Natural killer cell treated with Interleukin-12 subunit alpha and Interleukin-12 subunit beta and Interleukin-15 and Interleukin-18, amount 100 ng/mL, for 72 hours (primary cell): ENCODE results near the gene GSTM2. TPM values are rescaled to one million over a fixed set of nuclear protein-coding genes. Genes with fewer than 3 reads are reported as not detected.
"Not testable (repeated sequence)": the region's sequence is repeated elsewhere in the genome, so short reads cannot be mapped to it uniquely, and the experiment has no call there.

Experiments used
- ATAC-seq, 2 donors: fragments of 150-1000 bp; cut with Tn5 transposase in 1 of 2; sonication (Bioruptor Pico), chemical (Tn5 transposase) in 1 of 2; 2 replicates each; pipeline ENCODE4 v1.10.0; 2021
- DNase-seq: peaks from one replicate; pipeline ENCODE4 v3.0.0; 2022; ENCODE audit warnings: low spot score
- H3K27ac Mint-ChIP-seq, 2 donors: 1 replicate in 1 of 2; 2 replicates in 1 of 2; pipeline ENCODE4 v1.8.0; 2022; ENCODE audit warnings: mixed read lengths in 2 of 2, mild to moderate bottlenecking in 1 of 2, moderate library complexity in 1 of 2
- H3K27me3 Mint-ChIP-seq, 2 donors: 1 replicate in 1 of 2; 2 replicates in 1 of 2; pipeline ENCODE4 v1.8.0; 2022; ENCODE audit warnings: mixed read lengths in 2 of 2
- H3K36me3 Mint-ChIP-seq: one replicate; pipeline ENCODE4 v1.8.0; 2022; ENCODE audit warnings: mixed read lengths
- H3K4me1 Mint-ChIP-seq, 2 donors: 1 replicate in 1 of 2; 2 replicates in 1 of 2; pipeline ENCODE4 v1.8.0; 2022; ENCODE audit warnings: low read depth in 2 of 2, mixed read lengths in 2 of 2, mild to moderate bottlenecking in 1 of 2
- H3K4me3 Mint-ChIP-seq: one replicate; pipeline ENCODE4 v1.8.0; 2022; ENCODE audit warnings: mixed read lengths
- H3K9me3 Mint-ChIP-seq: 2 replicates; pipeline ENCODE4 v1.8.0; 2022; ENCODE audit warnings: mixed read lengths
- total RNA-seq, 2 donors: library from RNA; stranded (reverse); gene quantifications; one replicate each; pipeline ENCODE4 v1.2.3, GENCODE V29; 2022

The GSTM2 gene
- total RNA-seq, 2 donors from 2014 or later, result 3.6 to 10.8 TPM

DNA sequence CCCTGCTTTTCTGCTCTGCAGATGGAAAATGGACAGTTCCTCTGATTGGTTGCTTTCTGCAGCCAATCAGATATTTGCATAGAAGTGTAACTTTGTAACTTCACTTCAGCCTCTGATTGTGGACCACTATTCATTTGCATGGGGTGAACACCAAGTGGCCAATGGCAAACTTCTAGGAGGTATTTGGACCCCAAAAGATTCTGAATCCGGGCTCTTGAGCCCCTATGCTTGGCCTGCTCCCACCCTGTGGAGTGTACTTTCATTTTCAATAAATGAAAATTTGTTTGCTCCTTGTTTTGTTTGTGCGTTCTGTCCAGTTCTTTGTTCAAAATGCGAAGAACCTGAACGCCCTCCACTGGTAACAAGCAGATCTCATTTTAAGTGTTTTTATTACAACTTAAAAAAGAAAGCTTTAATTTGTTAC is 18.4 kb upstream of the GSTM2 start:
- no peaks in the 10 kb centered on the region for H3K9me3 Mint-ChIP-seq
- ATAC-seq (no peak), DNase-seq (no peak)
- no peak overlapping the region for H3K27ac Mint-ChIP-seq
- H3K36me3 Mint-ChIP-seq, result no peaks in the 10 kb centered on the region
- H3K4me1 Mint-ChIP-seq, result peaks cover 0 to 1% of the 10 kb centered on the region in 2 donors
- peaks cover 5 to 15% of the 10 kb centered on the region in 2 donors for H3K27me3 Mint-ChIP-seq
- no peak overlapping the region for H3K4me3 Mint-ChIP-seq

DNA sequence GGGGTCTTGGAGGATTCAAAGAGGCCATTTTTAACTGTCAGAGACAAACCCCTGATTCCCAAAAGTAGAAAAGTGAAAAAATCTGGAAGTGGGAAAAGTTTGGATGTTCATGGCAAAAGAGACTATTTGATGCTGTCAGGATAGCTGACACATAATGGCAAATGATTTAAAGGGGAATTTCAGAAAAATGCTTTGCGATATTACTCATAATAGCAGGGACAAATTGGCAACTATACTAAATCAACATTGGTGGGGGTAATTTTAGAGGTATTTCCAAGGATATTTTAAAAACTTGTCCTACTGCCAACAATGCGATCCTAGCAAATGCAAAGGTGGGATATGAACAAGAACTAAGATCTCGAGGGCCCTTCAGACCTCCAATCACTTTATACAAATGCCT is 17.2 kb upstream of the GSTM2 start:
- no peak for DNase-seq
- ATAC-seq, result no peak
- Mint-ChIP-seq H3K4me1 (peaks cover 9 to 12% of the 10 kb centered on the region in 2 donors), H3K27ac (no peak overlapping the region), H3K36me3 (no peaks in the 10 kb centered on the region), H3K27me3 (peaks cover 5 to 20% of the 10 kb centered on the region in 2 donors), H3K4me3 (no peak overlapping the region), H3K9me3 (no peaks in the 10 kb centered on the region)

DNA sequence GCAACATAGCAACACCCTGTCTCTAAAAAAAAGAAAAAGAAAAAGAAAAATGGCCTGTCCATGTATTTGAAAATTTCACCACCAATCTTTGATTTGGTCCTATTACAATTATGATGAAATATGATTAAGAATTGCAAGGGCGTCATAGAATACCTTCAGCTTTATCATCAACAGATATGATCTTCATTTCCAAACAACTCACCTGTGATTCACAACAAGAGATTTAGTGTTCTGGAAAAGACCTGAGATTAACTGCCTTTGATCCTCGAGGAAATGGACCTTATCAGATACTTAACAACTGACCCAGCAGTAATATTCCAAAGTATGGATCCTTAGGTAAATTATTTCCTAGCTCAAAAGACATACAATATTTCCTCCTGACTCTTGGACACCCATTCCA is 15.5 kb upstream of the GSTM2 start:
- H3K9me3 Mint-ChIP-seq, result no peaks in the 10 kb centered on the region
- H3K4me1 Mint-ChIP-seq, result peaks cover 14 to 16% of the 10 kb centered on the region in 2 donors
- H3K27me3 Mint-ChIP-seq, result peaks cover 5 to 20% of the 10 kb centered on the region in 2 donors
- no peak overlapping the region for H3K27ac Mint-ChIP-seq
- H3K4me3 Mint-ChIP-seq, result no peak overlapping the region
- ATAC-seq (no peak), DNase-seq (no peak)
- H3K36me3 Mint-ChIP-seq, result no peaks in the 10 kb centered on the region

DNA sequence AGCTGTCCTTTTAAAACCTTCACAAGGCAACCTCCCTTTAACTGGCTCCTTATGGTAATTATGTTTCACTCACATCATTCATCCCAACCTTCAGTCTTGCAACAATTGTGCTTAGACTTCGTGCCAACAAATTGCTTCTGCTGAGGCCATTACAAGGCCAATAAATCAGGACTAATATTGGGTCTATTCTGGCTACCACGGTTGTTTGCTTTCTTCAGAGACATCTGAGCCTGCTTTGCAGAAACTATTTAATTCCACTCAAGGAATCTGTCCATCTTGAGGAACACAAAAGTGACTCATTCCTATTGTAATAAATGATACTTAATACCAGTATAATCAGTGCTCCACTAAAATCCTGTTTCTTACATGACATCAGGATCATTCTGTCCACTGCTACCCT is 14.6 kb upstream of the GSTM2 start:
- Mint-ChIP-seq H3K36me3 (no peaks in the 10 kb centered on the region), H3K27me3 (peaks cover 5 to 17% of the 10 kb centered on the region in 2 donors), H3K9me3 (no peaks in the 10 kb centered on the region), H3K4me1 (peaks cover 14 to 16% of the 10 kb centered on the region in 2 donors), H3K27ac (no peak overlapping the region), H3K4me3 (no peak overlapping the region)
- DNase-seq (no peak), ATAC-seq (no peak)

DNA sequence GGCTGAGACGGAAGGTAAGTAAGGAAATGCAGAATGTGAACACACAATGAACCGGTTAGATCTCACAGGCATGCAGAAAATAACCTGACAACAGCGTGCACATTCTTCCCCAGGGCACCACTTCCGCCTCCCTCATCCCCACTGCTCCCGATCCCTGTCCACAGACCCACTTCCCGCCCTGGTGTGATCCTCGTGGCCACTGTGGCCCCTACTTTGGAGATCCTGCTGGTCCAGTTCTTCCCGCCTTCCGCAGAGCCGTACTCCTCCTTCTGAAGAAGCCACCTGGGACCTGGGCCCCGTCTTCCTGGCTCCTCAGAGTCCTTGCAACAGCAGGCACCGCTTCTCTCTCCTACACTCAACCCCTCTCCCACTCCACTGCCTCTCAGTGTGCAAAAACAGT is 13.3 kb upstream of the GSTM2 start:
- Mint-ChIP-seq H3K9me3 (no peaks in the 10 kb centered on the region), H3K36me3 (no peaks in the 10 kb centered on the region), H3K27ac (peak overlapping the region; percentile 68 to 90), H3K4me1 (peaks cover 14 to 16% of the 10 kb centered on the region in 2 donors), H3K27me3 (peaks cover 5 to 17% of the 10 kb centered on the region in 2 donors), H3K4me3 (peak overlapping the region; percentile 8)
- DNase-seq, result no peak
- ATAC-seq, result no peak

DNA sequence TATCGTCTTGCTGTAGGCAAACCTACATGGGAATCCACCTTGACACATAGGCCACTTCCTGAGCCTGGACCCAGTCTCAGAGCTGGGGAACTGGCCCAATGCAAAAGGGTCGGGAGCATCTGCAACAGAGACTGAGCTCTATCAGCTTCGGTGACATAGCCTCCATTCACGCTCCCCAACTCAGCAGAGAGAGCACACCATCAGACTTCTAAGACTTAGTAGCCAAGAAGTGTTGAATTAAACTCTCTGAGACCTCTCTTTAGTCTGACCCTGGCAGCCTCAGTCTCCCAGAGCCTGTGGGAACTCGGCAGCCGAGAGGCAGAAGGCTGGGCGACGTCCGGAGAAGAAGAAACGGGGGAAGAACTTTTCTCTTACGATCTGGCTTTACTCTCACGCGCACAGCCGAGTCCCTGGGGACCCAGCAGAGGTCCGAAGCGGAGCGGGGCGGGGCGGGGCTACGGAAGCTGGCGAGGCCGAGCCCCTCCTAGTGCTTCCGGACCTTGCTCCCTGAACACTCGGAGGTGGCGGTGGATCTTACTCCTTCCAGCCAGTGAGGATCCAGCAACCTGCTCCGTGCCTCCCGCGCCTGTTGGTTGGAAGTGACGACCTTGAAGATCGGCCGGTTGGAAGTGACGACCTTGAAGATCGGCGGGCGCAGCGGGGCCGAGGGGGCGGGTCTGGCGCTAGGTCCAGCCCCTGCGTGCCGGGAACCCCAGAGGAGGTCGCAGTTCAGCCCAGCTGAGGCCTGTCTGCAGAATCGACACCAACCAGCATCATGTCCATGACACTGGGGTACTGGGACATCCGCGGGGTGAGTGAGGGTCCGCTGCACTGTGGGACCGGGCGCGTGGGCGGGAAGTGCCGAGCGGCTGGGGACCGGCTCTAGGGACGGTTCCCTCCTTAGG is 12.0 kb upstream of the GSTM2 start, which contains the start of gene GSTM4:
Gene GSTM4 (plus strand): TSS at position 485 of the 905 bp plus-strand sequence. CDS start 291 bp downstream, at position 776.
- H3K27me3 Mint-ChIP-seq, result peaks cover 5 to 17% of the 10 kb centered on the region in 2 donors
- peaks cover 14 to 16% of the 10 kb centered on the region in 2 donors for H3K4me1 Mint-ChIP-seq

DNA sequence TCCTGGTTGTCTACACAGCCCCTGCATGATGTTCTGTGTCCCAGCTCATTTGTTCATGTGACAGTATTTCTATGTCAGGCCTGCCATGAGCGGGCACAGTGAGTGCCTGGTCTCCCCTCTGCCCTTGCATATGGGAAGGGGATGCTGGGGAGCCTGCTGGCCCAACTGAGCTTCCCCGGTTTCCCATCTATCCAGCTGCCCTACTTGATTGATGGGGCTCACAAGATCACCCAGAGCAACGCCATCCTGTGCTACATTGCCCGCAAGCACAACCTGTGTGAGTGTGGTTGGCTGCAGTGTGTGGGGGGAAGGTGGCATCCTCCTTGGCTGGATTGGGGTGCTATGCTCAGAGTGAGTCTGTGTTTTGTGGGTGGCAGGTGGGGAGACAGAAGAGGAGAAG is 10.5 kb upstream of the GSTM2 start:
- no peak overlapping the region for H3K27ac Mint-ChIP-seq
- peaks cover 14 to 19% of the 10 kb centered on the region in 2 donors for H3K4me1 Mint-ChIP-seq
- DNase-seq (no peak), ATAC-seq (no peak)
- peak overlapping the region; percentile 48 for H3K4me3 Mint-ChIP-seq
- H3K27me3 Mint-ChIP-seq, result peaks cover 5 to 9% of the 10 kb centered on the region in 2 donors
- H3K9me3 Mint-ChIP-seq, result no peaks in the 10 kb centered on the region
- no peaks in the 10 kb centered on the region for H3K36me3 Mint-ChIP-seq

More for the DNA sequence above, 12.0 kb upstream of the GSTM2 start, which contains the start of gene GSTM4:
- DNase-seq (peak; percentile 69), ATAC-seq (peak; percentile 92 to 95)
- Mint-ChIP-seq H3K9me3 (no peaks in the 10 kb centered on the region), H3K4me3 (peak within 1 kb of the TSS; percentile 86), H3K27ac (peak within 1 kb of the TSS; percentile 68 to 90), H3K36me3 (no peaks in the 10 kb centered on the region)

DNA sequence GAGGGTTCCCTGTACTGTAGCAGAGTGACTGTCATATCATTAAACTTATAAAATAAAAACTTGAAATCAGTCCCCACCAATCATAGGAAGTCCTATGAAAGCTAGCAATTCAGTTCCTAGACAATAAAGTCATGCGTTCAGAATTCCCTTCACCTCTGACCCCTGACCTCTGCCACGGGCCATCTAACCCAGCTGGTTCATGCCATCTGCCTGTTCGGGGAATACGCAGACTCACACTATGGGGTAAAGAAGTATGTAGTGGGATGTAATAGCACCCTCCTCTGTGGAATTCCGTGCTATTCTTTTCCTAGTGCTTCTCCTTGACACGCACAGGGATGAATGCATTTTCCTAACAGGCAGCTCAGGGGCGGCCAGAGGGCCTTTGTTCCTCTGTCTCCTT is 9.9 kb upstream of the GSTM2 start:
- Mint-ChIP-seq H3K9me3 (no peaks in the 10 kb centered on the region), H3K4me1 (peaks cover 14 to 19% of the 10 kb centered on the region in 2 donors), H3K4me3 (no peak overlapping the region), H3K27me3 (peaks cover 5 to 9% of the 10 kb centered on the region in 2 donors), H3K36me3 (no peaks in the 10 kb centered on the region), H3K27ac (no peak overlapping the region)
- DNase-seq, result no peak
- ATAC-seq, result no peak

DNA sequence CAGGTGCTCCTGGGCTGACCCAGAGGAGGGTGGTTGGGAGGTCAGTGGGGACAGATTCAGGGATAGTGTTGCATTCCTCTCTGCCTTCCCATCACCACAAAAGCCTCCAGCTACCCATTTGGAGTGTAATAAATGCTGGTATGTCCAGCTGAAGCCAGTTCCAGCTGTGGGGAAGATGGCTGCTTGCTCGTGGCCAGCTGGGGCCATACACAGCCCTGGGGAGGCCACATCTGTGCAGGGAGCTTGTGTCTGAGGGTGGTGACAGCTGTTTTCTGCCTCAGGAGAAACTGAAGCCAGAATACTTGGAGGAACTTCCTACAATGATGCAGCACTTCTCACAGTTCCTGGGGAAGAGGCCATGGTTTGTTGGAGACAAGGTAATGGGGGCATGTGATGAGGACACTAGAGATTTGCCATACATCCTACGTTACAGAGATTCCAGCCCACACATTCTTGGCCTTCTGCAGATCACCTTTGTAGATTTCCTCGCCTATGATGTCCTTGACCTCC is 9.3 kb upstream of the GSTM2 start:
- H3K9me3 Mint-ChIP-seq, result no peaks in the 10 kb centered on the region
- H3K27me3 Mint-ChIP-seq, result peaks cover 0 to 5% of the 10 kb centered on the region in 2 donors
- no peak overlapping the region for H3K27ac Mint-ChIP-seq
- no peaks in the 10 kb centered on the region for H3K36me3 Mint-ChIP-seq
- peaks cover 14 to 19% of the 10 kb centered on the region in 2 donors for H3K4me1 Mint-ChIP-seq
- DNase-seq, result no peak
- H3K4me3 Mint-ChIP-seq, result no peak overlapping the region
- no peak for ATAC-seq

DNA sequence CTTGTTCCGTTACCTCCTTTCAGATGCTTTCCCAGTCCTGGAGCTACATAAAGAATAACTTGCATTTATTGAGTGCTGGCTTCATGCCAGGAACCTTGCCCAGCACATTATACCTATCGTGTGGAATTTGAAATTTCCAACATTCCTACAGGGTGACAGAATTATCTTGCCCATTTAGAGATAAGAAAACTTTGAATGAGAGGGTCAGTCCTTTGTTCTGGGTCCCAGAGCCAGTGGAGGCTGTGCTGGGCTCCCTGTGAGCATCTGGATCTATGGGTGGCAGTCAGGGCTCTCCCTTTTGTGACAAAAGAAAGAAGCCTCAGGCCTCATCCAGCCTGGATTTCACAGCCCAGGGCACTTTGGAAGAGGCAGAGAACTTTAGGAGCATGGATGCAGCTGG is 8.7 kb upstream of the GSTM2 start:
- Mint-ChIP-seq H3K27me3 (peaks cover 0 to 5% of the 10 kb centered on the region in 2 donors), H3K36me3 (no peaks in the 10 kb centered on the region), H3K4me1 (peaks cover 14 to 19% of the 10 kb centered on the region in 2 donors), H3K27ac (no peak overlapping the region), H3K4me3 (no peak overlapping the region), H3K9me3 (no peaks in the 10 kb centered on the region)
- DNase-seq (no peak), ATAC-seq (no peak)

DNA sequence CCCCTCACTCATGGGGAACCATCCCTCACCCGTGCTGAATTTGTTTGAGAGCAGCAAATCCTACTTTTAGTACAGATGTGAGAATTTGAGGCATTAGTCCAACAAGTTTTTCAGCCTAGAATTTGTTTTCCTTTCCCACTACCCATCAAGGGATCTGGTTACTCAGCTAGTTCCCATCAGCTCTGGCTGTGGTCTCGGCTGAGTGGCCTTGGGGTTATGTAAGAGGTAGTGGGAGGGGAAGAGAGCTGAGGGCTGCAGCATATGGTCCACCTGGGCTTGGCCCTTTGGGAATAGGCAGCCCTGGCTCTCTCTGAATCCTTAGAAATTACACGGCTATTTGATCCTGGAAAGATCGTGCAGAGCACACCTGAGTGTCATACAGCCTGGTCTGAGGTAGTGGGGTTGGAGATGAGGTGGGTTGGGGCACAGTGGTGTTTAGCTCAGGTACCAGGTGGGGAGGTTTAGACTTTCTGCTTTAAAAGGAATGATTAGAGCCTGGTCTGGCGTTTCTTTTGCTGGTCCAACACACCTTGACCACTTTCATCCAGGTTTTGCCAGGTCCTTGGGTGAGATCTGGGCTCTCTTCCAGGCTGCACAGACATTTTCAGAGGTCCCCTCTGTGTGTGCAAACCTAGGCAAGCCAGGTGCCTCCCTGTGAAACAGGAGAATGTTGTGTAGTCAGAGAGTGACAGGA is 7.7 kb upstream of the GSTM2 start:
- H3K9me3 Mint-ChIP-seq, result no peaks in the 10 kb centered on the region
- no peak for ATAC-seq
- no peak for DNase-seq
- H3K4me3 Mint-ChIP-seq, result no peak overlapping the region
- no peaks in the 10 kb centered on the region for H3K36me3 Mint-ChIP-seq
- H3K4me1 Mint-ChIP-seq, result peaks cover 6 to 15% of the 10 kb centered on the region in 2 donors
- H3K27me3 Mint-ChIP-seq, result no peaks in the 10 kb centered on the region
- H3K27ac Mint-ChIP-seq, result no peak overlapping the region

DNA sequence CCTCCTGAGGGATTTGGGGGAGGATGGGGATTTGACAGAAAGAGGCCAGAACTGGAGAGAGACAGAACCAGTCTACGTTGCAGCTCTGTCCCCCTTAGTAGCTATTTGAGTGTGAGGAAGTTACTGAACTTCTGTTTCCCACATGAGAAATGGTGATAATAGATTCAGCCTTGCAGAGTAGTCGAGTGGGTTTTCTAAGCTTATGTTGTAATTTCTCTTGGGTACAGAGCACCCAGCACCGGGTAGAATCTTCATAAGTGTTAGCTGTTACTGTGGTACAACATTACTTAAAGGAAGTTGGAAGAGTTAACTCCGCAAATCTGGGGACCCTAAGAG is 7.2 kb upstream of the GSTM2 start:
- not testable (repeated sequence) for H3K27ac Mint-ChIP-seq, H3K4me1 Mint-ChIP-seq, H3K4me3 Mint-ChIP-seq, ATAC-seq, DNase-seq, H3K9me3 Mint-ChIP-seq, H3K36me3 Mint-ChIP-seq, H3K27me3 Mint-ChIP-seq

DNA sequence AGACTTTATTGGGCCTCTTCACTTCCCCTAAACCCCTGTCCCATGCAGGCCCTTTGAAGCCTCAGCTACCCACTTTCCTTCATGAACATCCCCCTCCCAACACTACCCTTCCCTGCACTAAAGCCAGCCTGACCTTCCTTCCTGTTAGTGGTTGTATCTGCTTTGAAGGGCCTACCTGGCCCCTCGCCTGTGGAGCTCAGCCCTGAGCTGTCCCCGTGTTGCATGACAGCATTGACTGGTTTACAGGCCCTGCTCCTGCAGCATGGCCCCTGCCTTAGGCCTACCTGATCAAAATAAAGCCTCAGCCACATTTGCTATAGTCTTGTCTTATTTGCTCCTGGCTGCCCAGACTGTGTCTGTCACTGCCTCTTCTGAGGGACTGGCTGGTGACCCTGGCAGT is 6.5 kb upstream of the GSTM2 start:
- Mint-ChIP-seq H3K36me3 (no peaks in the 10 kb centered on the region), H3K27ac (no peak overlapping the region), H3K4me1 (peaks cover 0 to 3% of the 10 kb centered on the region in 2 donors), H3K27me3 (no peaks in the 10 kb centered on the region), H3K9me3 (no peaks in the 10 kb centered on the region), H3K4me3 (no peak overlapping the region)
- DNase-seq, result no peak
- ATAC-seq, result peak in 1 of 2 donors; percentile 38

DNA sequence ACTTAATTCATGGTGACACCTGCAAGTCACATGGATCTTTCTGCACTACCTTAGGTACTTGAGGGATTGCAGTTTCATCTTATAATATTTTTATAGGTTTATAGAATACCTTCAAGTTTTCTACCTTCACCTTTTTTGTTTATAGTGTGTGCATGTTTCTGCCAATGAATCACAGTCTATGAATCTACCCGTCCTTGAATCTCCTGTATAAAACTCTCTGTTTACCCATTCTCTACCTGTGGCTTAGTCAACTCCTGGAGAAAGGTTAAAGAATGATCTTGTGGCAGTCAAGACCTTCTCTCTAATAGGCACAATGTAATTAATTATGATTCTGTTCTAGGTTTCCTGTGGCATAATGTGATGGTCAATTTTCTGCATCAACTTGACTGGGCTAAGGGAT is 3.2 kb upstream of the GSTM2 start:
- DNase-seq (no peak), ATAC-seq (no peak)
- H3K36me3 Mint-ChIP-seq, result no peaks in the 10 kb centered on the region
- no peak overlapping the region for H3K4me3 Mint-ChIP-seq
- no peaks in the 10 kb centered on the region for H3K9me3 Mint-ChIP-seq
- H3K27me3 Mint-ChIP-seq, result no peaks in the 10 kb centered on the region
- H3K27ac Mint-ChIP-seq, result no peak overlapping the region
- peaks cover 13 to 14% of the 10 kb centered on the region in 2 donors for H3K4me1 Mint-ChIP-seq
